ENCODE results near the gene IL1F10.

IL1F10 gene

GRCh38 chr2:113077921-113078320, 10.2 kb downstream of the IL1F10 start:
- no peak overlapping the region for H3K4me3 ChIP-seq (ENCODE audit: low read depth, low read length)
- no peaks in the 10 kb centered on the region for H3K36me3 ChIP-seq (ENCODE audit: control insufficient read depth in 2 of 2, insufficient read depth in 1 of 2, low read length in 2 of 2)
- no peak for TF ChIP-seq ZNF600 (tag by site-specific recombination; IDR thresholded peaks at IDR 0.05)
- no peak for TF ChIP-seq HIC1 (tag by site-specific recombination; IDR thresholded peaks at IDR 0.05)
- no peak for TF ChIP-seq ZNF670 (tag by site-specific recombination; IDR thresholded peaks at IDR 0.05; ENCODE audit: low read depth)
- TF ChIP-seq MZF1 (tag by site-specific recombination; IDR thresholded peaks at IDR 0.05; ENCODE audit: borderline replicate concordance), result no peak
- no peak for TF ChIP-seq ZBTB1 (tag by site-specific recombination; IDR thresholded peaks at IDR 0.05)
- TF ChIP-seq ZNF24 (tag by site-specific recombination; IDR thresholded peaks at IDR 0.05), result no peak
- TF ChIP-seq KLF16 (tag by site-specific recombination; IDR thresholded peaks at IDR 0.05), result no peak
- TF ChIP-seq ZNF335 (tag by site-specific recombination; conservative IDR thresholded peaks at IDR 0.05), result no peak
- TF ChIP-seq ZFHX2 (tag by site-specific recombination; conservative IDR thresholded peaks at IDR 0.05), result no peak
- TF ChIP-seq PRDM1 (tag by site-specific recombination; IDR thresholded peaks at IDR 0.05), result no peak
- TF ChIP-seq ZNF350 (tag by site-specific recombination; IDR thresholded peaks at IDR 0.05), result no peak
- no peak for TF ChIP-seq ZNF324 (tag by site-specific recombination; IDR thresholded peaks at IDR 0.05)
- TF ChIP-seq ZNF510 (tag by site-specific recombination; IDR thresholded peaks at IDR 0.05; ENCODE audit: insufficient replicate concordance), result no peak
- TF ChIP-seq, protein P1, sequence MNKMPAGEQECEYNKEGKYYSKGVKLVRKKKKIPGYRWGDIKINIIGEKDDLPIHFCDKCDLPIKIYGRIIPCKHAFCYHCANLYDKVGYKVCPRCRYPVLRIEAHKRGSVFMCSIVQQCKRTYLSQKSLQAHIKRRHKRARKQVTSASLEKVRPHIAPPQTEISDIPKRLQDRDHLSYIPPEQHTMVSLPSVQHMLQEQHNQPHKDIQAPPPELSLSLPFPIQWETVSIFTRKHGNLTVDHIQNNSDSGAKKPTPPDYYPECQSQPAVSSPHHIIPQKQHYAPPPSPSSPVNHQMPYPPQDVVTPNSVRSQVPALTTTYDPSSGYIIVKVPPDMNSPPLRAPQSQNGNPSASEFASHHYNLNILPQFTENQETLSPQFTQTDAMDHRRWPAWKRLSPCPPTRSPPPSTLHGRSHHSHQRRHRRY (tag by site-specific recombination; IDR thresholded peaks at IDR 0.05), result no peak
- no peak for TF ChIP-seq KLF7 (tag by site-specific recombination; IDR thresholded peaks at IDR 0.05; ENCODE audit: borderline replicate concordance)
- POLR2A ChIA-PET, result no interaction called here
- H3K9me3 ChIP-seq (ENCODE audit: control insufficient read depth, insufficient read depth, low read depth, low read length), result no peaks in the 10 kb centered on the region
- CTCF ChIA-PET, result interaction anchor here (0.6 to 1.7 kb wide), 4 partner anchors 13 to 137 kb away, joined by 3 to 7 read pairs (median 3); no protein-coding TSS in a partner anchor
- no peaks in the 10 kb centered on the region for H3K4me1 ChIP-seq (ENCODE audit: control insufficient read depth, insufficient read depth, low read length)
- H3K27ac ChIP-seq (ENCODE audit: extremely low read depth, low read depth, low read length), result no peak overlapping the region

DNA sequence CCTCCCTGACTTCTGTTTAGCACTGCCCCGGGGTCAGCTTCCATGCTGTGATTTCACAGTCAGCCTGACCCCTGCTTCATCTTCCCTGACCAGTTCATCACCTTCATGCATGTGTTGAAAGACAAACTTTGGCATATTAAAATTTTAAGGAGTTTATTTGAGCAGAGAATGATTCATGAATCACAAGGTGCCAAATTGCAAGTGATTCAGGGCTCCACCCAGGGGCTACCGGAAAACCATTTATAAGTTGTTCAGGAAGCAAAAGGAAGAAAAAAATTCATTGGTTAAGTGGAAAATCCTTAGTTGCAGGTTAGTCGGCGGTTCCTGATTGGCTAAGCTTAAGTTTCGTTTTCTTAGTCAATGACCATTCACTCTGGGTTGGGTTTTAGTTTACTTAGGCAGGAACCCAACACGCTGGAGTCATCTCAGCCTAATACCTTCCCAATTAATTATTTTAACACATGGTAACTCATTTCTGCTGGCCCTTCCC, 10.6 kb downstream of the IL1F10 start:
- ChIA-PET POLR2A (no interaction called here), CTCF (interaction anchor here (0.5 to 2.1 kb wide), 5 partner anchors 10 to 137 kb away, joined by 3 to 7 read pairs (median 3); partner anchors contain the start of gene IL1F10)
- Histone ChIP-seq H3K27ac (ENCODE audit: extremely low read depth, low read depth, low read length) (no peak overlapping the region), H3K9me3 (ENCODE audit: control insufficient read depth, insufficient read depth, low read depth, low read length) (no peaks in the 10 kb centered on the region), H3K36me3 (ENCODE audit: control insufficient read depth in 2 of 2, insufficient read depth in 1 of 2, low read length in 2 of 2) (no peaks in the 10 kb centered on the region), H3K4me1 (ENCODE audit: control insufficient read depth, insufficient read depth, low read length) (no peaks in the 10 kb centered on the region), H3K4me3 (ENCODE audit: low read depth, low read length) (no peak overlapping the region)
- no peak for TF ChIP-seq ZFP37 (tag by site-specific recombination; IDR thresholded peaks at IDR 0.05)
- no peak for TF ChIP-seq ZNF629 (tag by site-specific recombination; IDR thresholded peaks at IDR 0.05)
- TF ChIP-seq ZNF785 (tag by site-specific recombination; IDR thresholded peaks at IDR 0.05), result no peak
- no peak for TF ChIP-seq ZNF561 (tag by site-specific recombination; IDR thresholded peaks at IDR 0.05; ENCODE audit: borderline replicate concordance)
- TF ChIP-seq ZBTB8A (tag by site-specific recombination; IDR thresholded peaks at IDR 0.05), result no peak
- no peak for TF ChIP-seq ZNF777 (tag by site-specific recombination; IDR thresholded peaks at IDR 0.05; ENCODE audit: borderline replicate concordance)
